HL-60/S4 (cell line): ENCODE results near the gene PAPSS2.

ENCODE experiments used
- in situ Hi-C: fragments of 300-500 bp; cut with MboI; formaldehyde crosslinking; loops from 2 replicates; pipeline ENCODE4 v1.14.3; 2022; ENCODE audit warnings: low sequenced_read_pairs

The PAPSS2 gene

DNA sequence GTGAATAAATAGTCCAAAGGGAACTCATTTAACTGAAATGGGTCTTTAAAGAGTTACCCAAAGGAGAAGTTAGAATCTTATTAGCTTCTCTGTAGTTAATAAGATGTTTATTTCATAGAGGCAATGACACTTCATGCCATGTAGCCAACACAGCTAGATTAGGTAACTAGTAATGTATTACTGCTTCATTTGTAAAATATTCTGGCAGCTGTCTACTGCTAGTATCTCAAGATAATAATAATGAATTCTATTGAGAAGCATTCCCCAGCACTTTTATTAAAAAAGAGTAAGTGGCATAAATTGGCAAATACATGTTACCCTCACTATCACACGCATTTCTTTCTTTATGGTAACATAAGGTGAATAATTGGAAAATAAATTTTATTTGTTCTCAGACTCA, 10.1 kb downstream of the PAPSS2 start:
- in situ Hi-C loops, result no loop called here

DNA sequence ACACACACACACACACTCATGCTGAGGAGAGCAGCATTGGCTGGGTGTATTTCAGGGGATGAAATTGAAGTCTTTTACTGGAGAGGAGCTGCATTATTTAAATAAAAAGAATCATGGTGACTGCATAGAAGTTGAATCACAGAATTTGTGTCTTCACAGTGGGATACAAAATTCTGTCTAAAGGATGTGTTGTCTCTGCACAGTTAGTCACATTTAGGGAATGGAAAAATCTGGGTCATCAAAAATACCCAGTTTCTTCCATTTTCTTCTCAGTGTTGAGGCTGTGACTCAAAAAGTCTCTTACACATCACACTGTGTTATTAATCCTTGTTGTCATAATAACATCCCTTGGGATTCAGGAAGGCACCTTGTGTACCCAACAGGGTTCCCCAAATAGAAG, 10.9 kb downstream of the PAPSS2 start:
- in situ Hi-C loops, result no loop called here

DNA sequence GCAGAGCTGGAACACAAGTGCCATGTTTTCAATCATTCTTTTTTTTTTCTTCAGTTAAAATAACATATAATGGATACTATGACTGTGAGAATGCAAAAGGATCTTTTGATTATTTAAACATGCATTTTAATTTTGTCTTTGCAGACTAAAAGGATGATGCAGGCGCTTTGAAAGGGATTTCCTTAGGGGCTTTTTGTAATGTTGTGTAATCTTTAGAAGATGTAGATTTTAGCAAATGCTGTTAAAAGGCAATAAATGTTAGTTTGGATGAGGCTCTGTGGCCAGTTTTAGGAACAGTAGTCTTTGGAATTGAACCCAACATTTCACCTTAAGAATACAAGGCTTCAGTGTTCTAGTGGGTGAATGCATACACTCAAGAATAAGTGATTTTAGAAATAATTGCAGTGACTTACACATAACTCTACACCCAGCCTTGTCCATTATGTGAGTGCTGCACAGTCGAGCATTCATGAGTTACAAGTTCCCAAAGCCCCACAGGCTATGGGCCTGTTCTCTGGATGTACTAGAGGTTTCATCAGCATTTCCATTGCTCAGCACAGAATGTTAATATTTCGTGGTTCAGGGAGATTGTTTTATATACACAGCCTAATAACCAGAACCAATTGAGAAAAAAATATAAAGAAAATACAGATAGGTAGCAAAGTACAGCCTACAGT, 11.6 kb downstream of the PAPSS2 start:
- in situ Hi-C loops, result no loop called here

DNA sequence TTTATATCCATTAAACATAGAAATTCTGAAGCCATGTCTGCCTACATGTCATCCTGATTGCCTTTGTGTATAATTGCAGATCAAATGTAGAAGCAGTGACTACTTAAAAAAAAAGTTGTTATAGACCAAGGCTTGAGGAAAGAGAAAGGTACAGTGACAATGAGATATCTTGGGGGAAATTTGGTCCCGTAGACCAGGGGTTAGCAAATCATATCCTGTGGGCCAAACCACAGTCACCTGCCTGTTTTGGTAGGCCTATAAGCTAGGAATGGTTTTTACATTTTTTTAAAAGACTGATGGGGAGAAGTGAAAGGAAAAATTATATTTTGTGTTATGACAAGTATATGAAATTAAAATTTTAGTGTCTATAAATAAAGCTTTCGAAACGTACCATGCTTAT, 12.9 kb downstream of the PAPSS2 start:
- in situ Hi-C loops, result no loop called here

DNA sequence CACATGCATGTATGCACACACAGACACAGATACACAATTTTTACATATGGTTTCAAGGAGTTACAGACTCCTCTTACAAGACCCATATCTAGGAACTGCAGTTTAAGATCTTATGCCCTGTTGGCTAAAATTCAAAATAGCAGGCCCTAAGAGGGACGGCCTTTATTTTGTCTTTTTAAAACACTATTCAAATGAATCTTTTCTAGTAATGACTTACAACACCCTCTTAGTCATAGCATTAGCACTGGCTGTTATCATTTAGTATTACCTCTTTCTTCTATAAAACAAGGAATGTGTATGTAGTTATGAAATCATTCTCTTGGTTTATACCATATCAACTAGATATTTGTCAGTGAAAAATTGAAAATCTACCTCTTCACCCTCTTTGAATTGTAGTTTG, 15.3 kb downstream of the PAPSS2 start:
- in situ Hi-C loops, result no loop called here

DNA sequence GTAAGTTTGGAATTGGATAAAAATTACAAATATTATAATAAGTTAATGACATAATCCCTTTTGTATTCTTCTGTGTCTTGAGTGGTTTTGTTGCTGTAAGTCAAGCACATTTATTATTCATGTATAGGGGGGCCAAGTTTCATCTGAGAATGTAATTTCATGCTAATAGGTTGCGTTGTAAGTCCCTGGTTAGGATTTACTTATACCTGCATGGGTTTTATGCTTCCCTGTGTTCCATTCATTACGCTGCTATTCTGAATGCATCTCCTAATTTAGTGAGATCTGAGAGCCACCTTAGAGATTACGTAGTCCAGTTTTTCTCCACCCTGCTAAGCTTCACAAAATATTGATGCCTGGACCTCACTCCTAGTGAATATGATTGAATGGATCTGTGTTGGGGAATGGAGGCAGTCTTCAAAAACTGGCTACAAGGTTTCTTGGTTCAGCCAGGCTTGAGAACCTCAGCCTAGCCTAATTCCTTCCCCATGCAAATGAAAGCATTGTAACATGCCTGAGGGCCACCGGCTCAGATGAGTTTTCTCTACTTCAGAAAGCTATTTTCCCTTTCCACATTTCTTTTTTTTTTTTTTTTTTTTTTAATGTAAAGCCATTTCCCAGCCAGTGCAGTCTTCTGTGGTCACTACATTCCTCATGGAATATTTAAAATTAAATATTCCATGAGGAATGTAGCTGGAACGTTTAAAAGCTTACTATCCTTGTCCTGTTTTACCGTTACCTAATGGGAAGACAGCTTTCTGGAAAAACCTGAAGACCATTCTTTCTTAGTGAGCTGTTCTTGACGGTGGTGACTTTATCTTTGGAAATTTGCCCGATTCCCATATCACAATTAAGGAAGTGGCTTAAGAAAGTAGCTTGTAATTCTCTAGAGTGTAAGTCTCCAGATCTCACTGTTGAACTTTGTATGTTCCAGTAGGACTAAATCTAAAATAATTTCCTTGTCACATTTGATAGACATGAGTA, 16.0 kb downstream of the PAPSS2 start:
- in situ Hi-C loops, result no loop called here

DNA sequence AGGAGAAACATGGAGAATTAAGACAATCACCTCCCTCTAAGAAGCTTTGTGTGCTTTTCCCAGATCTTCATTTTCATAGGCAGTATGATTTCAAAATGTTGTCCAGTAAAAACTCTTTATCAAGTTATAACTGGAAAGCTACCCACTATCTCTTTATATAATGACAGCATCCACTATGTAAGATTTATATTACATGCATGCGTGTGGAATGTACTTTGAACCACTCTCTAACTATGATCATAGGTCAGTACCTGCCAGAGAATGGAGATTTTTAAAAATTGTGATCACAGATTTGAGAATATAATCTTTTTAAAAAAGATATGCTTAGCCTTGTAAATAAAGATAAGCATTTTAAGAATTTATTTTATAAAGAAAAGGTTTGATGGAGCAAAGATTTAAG, 17.9 kb downstream of the PAPSS2 start:
- in situ Hi-C loops, result no loop called here

DNA sequence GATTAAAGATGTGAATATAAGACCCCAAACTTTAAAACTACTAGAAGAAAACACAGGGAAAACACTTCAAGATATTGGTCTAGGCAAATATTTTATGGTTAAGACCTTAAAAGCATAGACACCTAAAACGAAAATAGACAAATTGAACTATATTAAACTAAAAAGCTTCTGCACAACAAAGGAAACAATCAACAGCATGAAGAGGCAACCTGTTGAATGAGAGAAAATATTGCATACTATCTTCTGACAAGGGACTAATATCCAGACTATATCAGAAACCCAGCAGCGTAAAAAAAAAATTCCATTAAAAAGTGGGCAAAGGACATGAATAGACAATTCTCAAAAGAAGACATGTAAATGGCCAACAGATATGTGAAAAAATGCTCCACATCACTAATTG, 18.6 kb downstream of the PAPSS2 start:
- in situ Hi-C loops, result no loop called here

DNA sequence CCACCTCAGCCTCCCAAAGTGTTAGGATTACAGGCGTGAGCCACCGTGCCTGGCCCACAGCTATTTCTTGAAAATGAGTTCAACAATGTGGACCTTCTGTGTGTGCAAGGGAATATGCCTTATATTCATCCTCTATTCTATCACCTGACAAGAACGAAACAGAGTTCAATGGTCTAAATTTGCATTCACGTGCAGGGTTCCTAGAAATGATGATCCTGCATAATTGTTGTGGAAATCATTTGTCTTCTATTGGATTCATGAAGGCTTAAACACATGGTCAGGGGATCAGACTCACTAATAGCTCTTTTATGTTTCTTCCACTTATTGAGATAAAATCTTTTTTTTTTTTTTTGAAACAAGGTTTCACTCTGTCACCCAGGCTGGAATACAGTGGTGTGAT, 23.7 kb downstream of the PAPSS2 start:
- in situ Hi-C loops, result no loop called here

DNA sequence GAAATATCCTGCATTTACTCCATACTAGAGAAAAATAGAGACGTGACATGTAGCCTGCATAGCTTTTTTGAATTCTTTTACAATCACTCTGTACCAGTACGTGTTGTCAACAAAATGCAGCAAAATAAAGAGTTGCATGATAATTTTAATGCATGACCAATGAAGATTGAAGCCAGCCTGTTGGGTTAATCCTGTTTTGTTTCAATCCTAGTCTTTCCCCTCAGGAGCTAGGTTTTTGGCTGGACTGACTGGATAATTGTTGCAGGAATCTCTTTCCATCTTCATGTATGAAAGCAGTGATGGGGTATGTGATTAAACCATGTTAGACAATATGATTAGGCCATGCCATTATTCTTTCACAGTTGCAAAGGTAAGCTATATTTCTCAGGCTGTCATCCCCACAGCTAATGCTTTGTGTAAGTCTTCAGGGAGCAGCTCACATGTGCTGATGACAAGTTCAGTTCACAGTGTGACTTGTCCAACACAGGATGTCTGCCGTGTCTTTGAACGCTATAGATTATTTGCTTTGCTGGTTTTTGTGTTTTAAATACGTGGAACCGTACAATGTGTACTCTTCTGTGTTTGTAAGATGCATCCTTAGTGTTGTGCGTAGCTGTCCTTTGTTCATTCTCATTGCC, 24.4 kb downstream of the PAPSS2 start:
- in situ Hi-C loops, result no loop called here

DNA sequence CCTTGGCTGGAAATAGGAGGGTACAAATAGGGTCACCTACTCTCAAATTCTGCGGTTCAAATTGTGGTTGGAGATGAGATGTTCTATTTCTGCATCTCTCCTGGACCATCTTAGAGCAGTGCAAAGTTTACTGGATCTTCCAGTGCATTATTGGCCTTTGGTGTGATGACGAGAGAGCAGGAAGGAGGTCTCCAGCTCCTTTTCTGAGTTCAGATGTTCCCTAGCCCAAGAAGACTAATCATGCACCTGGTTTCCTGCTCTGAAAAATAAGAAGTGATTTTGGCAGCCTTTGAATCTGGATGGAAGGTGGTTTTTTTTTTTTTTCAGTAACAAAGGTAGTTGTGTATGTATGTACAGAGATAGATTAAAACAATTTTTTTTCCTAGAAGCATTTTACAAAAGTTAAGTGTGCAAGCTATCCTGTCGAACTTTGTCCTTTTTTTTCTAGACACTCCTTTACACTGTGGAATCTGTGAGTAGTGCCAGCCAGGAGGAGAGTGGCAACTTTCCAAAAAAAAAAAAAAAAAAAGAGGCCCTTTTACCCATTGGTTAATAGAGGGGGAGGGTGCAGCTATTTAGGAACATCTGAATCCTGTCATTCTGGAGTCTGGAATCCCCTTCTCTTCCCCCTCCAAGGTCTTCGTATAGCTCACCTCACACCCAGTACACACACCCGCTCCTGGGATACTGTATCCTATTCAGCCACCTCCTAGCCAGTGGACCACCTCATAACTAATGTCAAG, 26.3 kb downstream of the PAPSS2 start:
- in situ Hi-C loops, result no loop called here

DNA sequence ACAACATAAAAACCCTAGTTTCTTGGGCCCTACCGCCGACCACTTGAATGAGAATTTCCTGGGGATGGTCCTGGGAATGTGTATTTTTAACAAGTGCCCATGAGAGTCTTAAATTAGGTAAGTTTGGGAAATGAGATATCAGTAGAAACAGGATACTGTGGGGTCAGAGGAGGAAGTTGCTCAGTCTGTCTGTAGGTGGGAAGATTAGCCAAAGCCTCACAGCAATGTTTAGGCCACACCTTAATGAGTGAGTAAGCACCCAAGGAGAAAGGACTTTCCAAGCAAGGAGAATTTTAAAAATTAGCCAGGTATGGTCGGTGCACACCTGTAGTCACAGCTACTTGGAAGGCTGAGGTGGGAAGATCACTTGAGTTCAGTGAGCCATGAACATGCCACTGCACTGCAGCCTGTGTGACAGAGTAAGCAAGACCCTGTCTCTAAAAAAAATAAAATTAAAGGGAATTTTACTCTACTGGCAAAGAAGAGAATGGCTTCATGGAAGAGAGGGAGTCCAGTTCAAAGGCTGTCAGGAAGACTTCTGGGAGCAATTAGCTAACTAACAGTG, 31.9 kb downstream of the PAPSS2 start:
- in situ Hi-C loops, result no loop called here

DNA sequence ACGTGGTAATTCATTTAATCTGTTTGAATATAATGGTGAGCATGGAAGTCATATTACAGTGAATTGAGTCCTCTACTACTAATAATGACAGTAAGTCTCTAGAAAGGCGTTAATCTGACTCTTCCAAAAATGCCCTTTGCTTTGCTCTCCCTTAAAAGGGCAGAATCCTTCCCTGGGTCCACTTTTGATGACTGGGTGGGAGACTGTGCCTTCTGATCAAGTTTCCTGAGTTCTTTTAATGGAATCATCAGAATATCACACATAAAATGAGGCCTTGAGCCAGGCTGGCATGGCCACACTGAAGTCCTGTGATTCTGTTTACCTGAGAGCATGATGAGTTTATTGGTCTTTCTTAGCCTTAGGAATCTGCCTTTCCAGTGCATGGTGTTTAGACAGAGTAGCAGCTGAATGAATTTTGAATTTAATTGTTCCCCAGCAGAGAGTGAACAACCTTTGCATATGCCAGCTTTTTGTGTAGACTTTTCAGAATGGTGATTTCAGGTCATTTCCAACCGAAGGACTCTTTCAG, 33.3 kb downstream of the PAPSS2 start:
- in situ Hi-C loops, result no loop called here

DNA sequence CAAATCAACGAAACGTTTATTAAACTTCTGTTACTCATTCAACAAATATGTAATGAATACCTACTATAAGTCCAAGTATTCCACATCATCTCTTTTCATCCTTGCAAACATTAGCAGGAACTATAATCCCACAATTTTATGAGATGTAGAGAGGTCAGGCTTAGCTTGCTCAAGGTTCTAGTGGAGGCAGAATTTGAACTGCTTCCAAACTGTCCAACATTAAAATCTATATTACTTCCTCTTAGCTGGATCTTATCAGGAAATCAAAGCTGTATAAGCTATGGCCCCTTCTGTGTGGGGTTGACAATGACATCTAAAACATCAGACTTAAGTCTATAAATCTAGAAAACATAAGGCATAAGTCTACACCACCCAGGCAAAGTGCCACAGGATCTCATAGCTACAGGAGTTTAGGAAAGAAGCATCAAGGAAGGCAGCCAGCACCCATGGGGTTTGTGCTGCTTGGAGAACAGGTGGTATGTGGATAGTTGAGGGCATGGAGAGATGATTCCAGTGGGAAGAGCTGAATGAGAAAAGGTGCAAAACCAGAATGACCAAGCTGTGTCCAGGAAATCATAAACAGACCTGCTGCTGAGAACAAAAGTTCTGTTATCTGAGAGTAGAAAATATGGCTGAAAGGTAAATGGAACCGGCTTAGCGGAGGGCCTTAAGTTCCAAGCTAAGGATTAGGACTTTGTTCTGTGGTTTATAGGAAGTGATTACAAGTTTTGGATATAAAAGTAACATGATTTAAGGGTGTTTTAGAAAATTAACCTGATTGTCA, 34.5 kb downstream of the PAPSS2 start:
- in situ Hi-C loops, result no loop called here

DNA sequence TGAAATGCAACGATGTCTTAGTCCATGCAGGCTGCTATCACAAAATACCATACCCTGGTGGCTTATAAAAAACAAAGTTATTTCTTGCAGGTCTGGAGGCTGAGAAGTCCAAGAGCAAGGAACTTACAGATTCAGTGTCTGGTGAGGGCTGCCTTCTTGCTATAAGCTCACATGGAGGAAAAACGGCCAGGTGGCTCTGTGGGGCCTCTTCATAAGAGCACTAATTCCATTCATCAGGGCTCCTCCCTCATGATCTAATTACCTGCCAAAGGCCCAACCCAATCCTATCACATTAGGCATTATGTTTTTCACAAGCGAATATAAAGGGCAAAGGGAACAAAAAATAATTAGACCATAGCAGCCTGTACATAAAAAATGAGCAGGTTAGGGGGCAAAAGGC, 35.4 kb downstream of the PAPSS2 start:
- in situ Hi-C loops, result no loop called here

DNA sequence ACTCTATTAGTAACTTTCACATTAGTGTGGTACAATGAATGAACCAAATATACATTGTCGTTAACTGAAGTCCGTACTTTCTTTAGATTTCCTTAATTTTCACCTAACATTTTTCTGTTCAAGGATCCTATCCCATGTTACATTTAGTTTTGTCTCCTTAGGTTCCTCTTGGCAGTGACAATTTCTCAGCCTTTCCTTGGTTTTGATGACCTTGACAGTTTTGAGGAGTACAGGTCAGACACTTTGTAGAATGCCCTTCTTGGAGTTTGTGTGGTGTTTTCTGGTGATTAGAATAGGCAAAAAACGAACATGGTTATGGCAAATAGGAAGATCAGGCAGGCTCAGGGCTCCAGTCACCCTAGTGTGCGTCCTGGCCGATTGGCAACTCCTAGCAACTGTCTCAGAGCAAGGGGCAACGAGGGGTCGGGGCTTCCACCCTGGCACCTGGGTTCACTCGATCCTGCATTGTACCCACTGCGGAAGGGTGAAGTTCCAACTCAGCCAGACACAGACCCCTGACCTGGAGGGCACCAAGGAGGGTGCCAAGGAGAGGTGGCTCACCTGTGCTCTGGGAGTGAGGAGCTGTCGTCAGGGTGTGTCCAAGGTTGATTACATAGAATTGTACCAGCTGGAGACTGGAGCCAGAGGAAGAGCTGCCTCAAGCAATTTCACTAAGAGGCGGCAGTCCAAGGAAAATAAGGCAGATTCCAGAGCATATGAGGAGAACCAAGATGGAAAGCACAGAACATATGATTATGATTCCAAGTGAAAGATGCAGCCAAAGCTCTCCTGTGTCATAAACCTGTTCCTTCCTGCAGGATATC, 37.5 kb downstream of the PAPSS2 start:
- in situ Hi-C loops, result no loop called here

DNA sequence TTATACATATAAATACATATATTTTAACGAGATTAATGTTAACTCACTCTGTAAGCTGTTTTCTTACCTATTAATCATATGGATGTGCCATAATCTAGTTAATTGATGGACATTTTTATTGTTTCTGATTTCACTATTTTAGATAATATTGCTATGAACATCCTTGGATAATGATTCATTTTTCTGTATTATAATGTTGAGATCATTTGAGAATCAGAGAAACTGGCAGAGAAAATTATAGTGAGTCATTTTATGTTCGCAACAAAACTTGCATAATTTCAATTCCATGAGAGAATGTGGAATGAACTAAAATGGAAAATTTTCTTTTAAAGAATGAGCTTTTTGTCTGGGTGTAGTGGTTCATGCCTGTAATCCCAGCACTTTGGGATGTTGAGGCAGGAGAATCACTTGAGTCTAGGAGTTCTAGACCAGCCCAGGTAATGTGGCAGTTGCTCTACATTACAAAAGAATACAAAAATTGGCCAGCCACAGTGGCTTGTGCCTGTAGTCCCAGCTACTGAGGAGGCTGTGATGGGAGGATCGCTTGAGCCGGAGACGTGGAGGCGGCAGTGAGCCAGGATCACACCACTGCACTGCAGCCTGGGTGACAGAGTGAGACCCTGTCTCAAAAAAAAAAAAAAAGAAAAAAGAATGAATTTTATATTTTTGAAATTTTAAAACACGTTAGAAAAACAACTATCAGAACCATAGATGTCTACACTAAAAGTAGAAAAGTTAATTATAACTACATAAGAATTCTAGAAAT, 40.5 kb downstream of the PAPSS2 start:
- in situ Hi-C loops, result no loop called here
